Measurements from ENCODE around the gene IKZF3.
"Not testable (repeated sequence)": the region's sequence is repeated elsewhere in the genome, so short reads cannot be mapped to it uniquely, and the experiment has no call there.

The IKZF3 gene

GRCh38 chr17:39898088-39898487, 34.0 kb upstream of the IKZF3 start:
- TF ChIP-seq CTCF (IDR thresholded peaks at IDR 0.05; ENCODE audit: low read depth, low read length), result no peak
- no peaks in the 10 kb centered on the region for H3K4me1 ChIP-seq
- no peaks in the 10 kb centered on the region for H3K9me3 ChIP-seq
- H3K4me3 ChIP-seq (ENCODE audit: low read depth, low read length), result no peak overlapping the region
- DNase-seq, result no peak
- peaks cover 66% of the 10 kb centered on the region for H3K27me3 ChIP-seq
- H3K36me3 ChIP-seq, result no peaks in the 10 kb centered on the region

- H3K4me1 ChIP-seq, result no peaks in the 10 kb centered on the region
- H3K36me3 ChIP-seq, result no peaks in the 10 kb centered on the region
- no peaks in the 10 kb centered on the region; the same call in 1 of the 2 replicates for H3K9me3 ChIP-seq
- DNase-seq, result no peak
- no peak for TF ChIP-seq CTCF (IDR thresholded peaks at IDR 0.05; ENCODE audit: low read depth, low read length)
- H3K4me3 ChIP-seq (ENCODE audit: low read depth, low read length), result no peak overlapping the region
- peaks cover 87% of the 10 kb centered on the region for H3K27me3 ChIP-seq
Measured at GRCh38 chr17:39894681-39895376, 30.7 kb upstream of the IKZF3 start.

- Histone ChIP-seq H3K4me3 (ENCODE audit: low read depth, low read length) (no peak overlapping the region), H3K27me3 (peaks cover 86% of the 10 kb centered on the region), H3K9me3 (no peaks in the 10 kb centered on the region; the same call in 1 of the 2 replicates), H3K36me3 (no peaks in the 10 kb centered on the region), H3K4me1 (no peaks in the 10 kb centered on the region)
- no peak for DNase-seq
- no peak for TF ChIP-seq CTCF (IDR thresholded peaks at IDR 0.05; ENCODE audit: low read depth, low read length)
Measured at GRCh38 chr17:39889200-39889599, 25.1 kb upstream of the IKZF3 start.

GRCh38 chr17:39887078-39887477, 23.0 kb upstream of the IKZF3 start:
- no peaks in the 10 kb centered on the region for H3K36me3 ChIP-seq
- H3K9me3 ChIP-seq, result no peaks in the 10 kb centered on the region; the same call in 1 of the 2 replicates
- H3K4me1 ChIP-seq, result no peaks in the 10 kb centered on the region
- H3K27me3 ChIP-seq, result peaks cover 79% of the 10 kb centered on the region
- DNase-seq, result no peak
- no peak overlapping the region for H3K4me3 ChIP-seq (ENCODE audit: low read depth, low read length)
- no peak for TF ChIP-seq CTCF (IDR thresholded peaks at IDR 0.05; ENCODE audit: low read depth, low read length)

GRCh38 chr17:39886102-39886501, 22.0 kb upstream of the IKZF3 start:
- peaks cover 76% of the 10 kb centered on the region for H3K27me3 ChIP-seq
- H3K36me3 ChIP-seq; H3K4me1 ChIP-seq; H3K9me3 ChIP-seq; H3K4me3 ChIP-seq (ENCODE audit: low read depth, low read length); DNase-seq: not testable (repeated sequence)

GRCh38 chr17:39872751-39873150, 8.6 kb upstream of the IKZF3 start:
- Histone ChIP-seq H3K4me3 (ENCODE audit: low read depth, low read length) (no peak overlapping the region), H3K4me1 (no peaks in the 10 kb centered on the region), H3K36me3 (no peaks in the 10 kb centered on the region), H3K27me3 (peaks cover 72% of the 10 kb centered on the region), H3K9me3 (no peaks in the 10 kb centered on the region)
- DNase-seq, result no peak
- peak; percentile 16; the same call in 1 of the 2 replicates for TF ChIP-seq CTCF (IDR thresholded peaks at IDR 0.05; ENCODE audit: low read depth, low read length)

All from BE2C (cell line).